ENCODE data around the gene KRTAP5-8.
A peak's percentile ranks its signal among the peaks of the same experiment; 100 is the strongest.
"Not testable (repeated sequence)": the region's sequence is repeated elsewhere in the genome, so short reads cannot be mapped to it uniquely, and the experiment has no call there.

Gene KRTAP5-8, protein sequence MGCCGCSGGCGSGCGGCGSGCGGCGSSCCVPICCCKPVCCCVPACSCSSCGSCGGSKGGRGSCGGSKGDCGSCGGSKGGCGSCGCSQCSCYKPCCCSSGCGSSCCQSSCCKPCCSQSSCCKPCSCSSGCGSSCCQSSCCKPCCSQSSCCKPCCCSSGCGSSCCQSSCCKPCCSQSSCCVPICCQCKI

DNA sequence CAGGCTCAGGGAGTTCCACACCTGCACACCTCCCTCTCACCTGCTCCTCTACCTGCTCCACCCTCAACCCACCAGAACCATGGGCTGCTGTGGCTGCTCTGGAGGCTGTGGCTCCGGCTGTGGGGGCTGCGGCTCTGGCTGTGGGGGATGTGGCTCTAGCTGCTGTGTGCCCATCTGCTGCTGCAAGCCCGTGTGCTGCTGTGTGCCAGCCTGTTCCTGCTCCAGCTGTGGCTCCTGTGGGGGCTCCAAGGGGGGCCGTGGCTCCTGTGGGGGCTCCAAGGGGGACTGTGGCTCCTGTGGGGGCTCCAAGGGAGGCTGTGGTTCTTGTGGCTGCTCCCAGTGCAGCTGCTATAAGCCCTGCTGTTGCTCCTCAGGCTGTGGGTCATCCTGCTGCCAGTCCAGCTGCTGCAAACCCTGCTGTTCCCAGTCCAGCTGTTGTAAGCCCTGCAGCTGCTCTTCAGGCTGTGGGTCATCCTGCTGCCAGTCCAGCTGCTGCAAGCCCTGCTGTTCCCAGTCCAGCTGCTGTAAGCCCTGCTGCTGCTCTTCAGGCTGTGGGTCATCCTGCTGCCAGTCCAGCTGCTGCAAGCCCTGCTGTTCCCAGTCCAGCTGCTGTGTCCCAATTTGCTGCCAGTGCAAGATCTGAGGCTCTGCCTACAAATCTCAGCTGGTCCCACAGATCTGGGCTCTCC lies at the start of gene KRTAP5-8:
TSS of gene KRTAP5-8 (plus strand) at position 49 of the 689 bp plus-strand sequence. CDS start at position 80, 31 bp downstream.
- not testable (repeated sequence) for DNase-seq (ENCODE audit: low spot score)

- DNase-seq (ENCODE audit: low spot score) = no peak
Measured at GRCh38 chr11:71488681-71489270, 49.0 kb upstream of the KRTAP5-8 start.

DNA sequence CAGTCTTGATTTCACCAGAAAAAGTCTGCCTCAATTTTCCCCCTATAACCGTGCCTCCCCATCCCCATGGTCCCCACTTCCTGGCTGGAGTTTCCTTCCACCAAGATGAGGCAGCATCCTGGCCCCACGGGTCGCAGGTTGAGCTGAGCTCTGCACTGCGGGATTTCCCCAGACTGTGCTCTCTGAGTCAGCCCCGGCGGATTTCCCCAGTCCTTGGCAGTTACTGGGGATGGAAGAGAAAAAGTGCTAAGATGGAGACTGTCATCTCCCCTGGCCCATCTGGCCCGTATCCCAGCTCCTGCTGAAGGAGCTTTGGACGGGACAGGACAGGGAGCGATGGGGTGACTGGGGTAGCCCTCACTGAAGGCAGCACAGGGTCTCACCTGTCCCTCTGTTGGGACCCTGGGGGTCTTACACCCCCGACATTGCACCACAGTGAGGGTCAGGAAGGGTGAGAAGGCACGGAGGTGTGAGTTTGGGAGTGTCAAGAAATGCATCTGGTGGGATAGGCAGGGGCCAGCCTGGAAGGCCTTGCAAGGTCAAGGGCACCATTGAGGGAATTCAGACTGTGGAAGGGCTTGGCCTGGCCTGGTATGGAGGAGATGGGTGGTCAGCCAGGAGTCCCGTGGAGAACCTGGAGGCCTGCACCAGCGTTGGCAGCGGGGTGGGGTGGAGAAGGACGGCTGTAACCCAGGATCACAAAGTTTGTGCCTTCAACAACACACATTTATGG lies 48.3 kb upstream of the KRTAP5-8 start:
- no peak for DNase-seq (ENCODE audit: low spot score)

- DNase-seq (ENCODE audit: low spot score) = no peak
Measured at GRCh38 chr11:71490044-71490730, 47.6 kb upstream of the KRTAP5-8 start.

- DNase-seq (ENCODE audit: low spot score) = no peak
Measured at GRCh38 chr11:71490731-71491390, 47.0 kb upstream of the KRTAP5-8 start.

- no peak for DNase-seq (ENCODE audit: low spot score)
Measured at GRCh38 chr11:71491531-71491930, 46.3 kb upstream of the KRTAP5-8 start.

- no peak for DNase-seq (ENCODE audit: low spot score)
Measured at GRCh38 chr11:71491940-71492339, 45.9 kb upstream of the KRTAP5-8 start.

- DNase-seq (ENCODE audit: low spot score) = no peak
Measured at GRCh38 chr11:71495286-71496230, 42.3 kb upstream of the KRTAP5-8 start.

DNA sequence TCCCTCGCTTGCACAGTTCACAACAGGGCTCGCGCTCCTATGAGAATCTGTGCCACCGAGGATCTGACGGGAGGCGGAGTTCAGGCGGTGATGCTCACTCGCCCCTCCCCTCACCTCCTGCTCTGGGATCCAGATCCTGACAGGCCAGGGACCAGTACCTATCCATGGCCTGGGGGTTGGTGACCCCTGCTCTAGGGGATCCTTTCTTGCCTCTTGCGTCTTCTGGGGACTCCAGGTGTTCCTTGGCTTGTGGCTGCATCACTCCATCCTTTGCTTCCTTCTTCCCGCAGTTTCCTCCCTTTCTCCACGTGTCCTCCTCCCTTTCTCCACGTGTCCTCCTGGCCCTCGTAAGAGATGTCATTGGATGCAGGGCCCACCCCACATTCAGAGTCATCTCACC lies 41.4 kb upstream of the KRTAP5-8 start:
- no peak for DNase-seq (ENCODE audit: low spot score)

- no peak for DNase-seq (ENCODE audit: low spot score)
Measured at GRCh38 chr11:71498091-71498490, 39.7 kb upstream of the KRTAP5-8 start.

DNA sequence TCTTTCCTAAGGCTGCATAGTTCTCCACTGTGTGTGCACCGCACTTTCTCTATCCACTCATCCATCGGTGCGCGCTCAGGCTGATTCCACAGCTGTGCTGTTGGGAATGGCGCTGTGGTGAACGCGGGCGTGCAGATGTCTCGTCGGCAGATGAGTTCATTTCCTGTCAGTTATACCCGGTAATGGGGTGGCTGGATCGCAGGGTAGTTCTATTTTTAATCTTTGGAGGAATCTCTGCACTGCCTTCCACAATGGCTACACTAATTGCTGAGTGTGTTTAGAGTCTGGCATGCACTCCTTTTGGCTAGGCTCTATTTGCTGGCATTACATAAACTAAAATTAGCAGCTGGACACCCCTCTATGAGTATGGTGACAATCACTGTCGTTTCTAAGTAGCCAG lies 38.7 kb upstream of the KRTAP5-8 start:
- no peak for DNase-seq (ENCODE audit: low spot score)

DNA sequence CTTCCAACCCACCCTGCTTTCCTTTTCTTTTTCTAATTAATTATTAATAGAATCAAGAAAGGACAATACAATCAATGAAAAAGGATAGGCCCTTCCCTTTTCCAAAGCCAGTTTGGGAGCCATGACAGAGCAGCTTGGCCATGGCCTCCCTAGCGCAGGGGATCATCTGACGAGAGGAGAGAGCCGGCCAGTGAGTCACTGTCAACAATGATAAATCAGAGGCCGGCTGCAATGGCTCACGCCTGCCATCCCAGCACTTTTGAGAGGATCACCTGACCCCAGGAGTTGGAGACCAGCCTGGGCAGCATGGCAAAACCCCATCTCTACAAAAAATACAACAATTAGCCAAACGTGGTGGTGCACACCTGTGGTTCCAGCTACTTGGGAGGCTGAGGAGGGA lies 38.3 kb upstream of the KRTAP5-8 start:
- DNase-seq (ENCODE audit: low spot score) = no peak

GRCh38 chr11:71500601-71501021 lies 37.2 kb upstream of the KRTAP5-8 start:
- DNase-seq (ENCODE audit: low spot score) = peak; percentile 29

DNA sequence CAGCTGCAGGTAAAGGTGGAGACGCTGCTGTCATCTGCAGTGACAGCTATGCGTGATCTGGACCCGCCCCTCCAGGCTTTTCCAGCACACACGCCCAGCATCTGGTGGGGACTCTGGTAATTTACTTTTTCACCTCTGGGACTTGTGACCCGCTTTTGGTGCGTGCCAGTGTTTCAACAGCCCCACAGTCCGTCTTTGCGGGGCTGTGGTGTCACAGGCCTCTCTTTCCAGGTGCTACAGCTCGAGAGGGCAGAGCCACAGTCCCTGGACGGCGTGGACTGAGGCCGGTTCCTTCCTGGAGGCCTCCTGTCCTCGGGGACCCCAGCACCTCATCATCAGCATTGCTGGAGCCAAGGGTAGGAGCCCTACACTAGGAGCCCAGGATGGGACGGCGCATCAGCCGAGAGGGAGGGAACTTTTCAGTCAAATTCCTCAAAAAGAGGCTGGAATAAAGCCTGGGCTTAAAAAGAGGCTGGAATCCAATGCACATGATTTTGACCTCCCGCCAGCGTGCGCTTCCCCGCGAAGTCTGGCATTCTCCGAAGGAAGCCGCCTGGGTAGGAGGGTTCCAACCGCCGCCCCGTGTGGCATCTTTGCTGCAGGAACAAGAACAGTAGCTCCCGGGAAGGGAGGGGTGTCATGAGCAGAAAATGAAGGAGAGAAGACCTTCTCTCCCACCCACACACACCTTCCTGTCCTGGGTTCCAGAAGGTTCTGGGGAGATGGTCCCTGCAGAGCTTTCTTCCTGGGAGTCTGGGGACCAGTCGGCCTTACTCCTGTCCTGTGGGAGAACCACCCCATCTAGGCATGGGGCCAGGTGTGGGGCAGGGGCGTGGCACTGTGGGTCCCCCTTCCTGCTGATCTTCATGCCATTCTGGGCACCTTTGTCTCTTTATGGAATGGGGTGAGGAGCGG lies 36.5 kb upstream of the KRTAP5-8 start:
- no peak for DNase-seq (ENCODE audit: low spot score)

DNA sequence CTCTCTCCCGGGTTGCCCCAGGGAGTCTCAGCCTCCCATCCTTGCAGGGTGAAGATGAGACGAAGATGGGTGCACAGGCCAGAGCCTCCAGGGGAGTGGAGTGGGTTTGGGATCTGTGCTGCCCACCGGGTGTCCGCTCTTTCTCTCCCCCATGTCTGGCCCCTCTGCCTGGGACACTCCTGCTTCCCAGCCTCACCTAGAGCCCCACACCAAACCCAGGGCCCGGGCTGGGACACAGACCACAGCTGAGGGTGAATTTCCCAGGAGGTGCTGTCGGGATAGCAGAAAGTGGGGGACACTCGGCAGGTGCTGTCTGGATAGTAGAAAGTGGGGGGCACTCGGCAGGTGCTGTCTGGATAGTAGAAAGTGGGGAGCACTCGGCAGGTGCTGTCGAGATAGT lies 35.8 kb upstream of the KRTAP5-8 start:
- no peak for DNase-seq (ENCODE audit: low spot score)

- DNase-seq (ENCODE audit: low spot score) = no peak
Measured at GRCh38 chr11:71502871-71503435, 34.9 kb upstream of the KRTAP5-8 start.

GRCh38 chr11:71504531-71504930 lies 33.3 kb upstream of the KRTAP5-8 start:
- DNase-seq (ENCODE audit: low spot score) = no peak

GRCh38 chr11:71505001-71505400 lies 32.8 kb upstream of the KRTAP5-8 start:
- no peak for DNase-seq (ENCODE audit: low spot score)

- no peak for DNase-seq (ENCODE audit: low spot score)
Measured at GRCh38 chr11:71505781-71506180, 32.0 kb upstream of the KRTAP5-8 start.
